ENCODE measurements around the gene LZTFL1.

The LZTFL1 gene

GRCh38 chr3:45789235-45789812 lies 52.6 kb downstream of the LZTFL1 start:
- no peak for DNase-seq
- H3K9me3 ChIP-seq, result peaks cover 0 to 18% (median 6%) of the 10 kb centered on the region in 3 donors
- H3K4me3 ChIP-seq, result no peak overlapping the region
- no peak overlapping the region for H3K27ac ChIP-seq
- no peaks in the 10 kb centered on the region for H3K4me1 ChIP-seq
- H3K27me3 ChIP-seq, result peaks cover 0 to 14% of the 10 kb centered on the region in 2 donors
- intact Hi-C loops (cut with DNase I; ENCODE audit: low total_unique reads), result no loop called here
- H3K36me3 ChIP-seq, result no peaks in the 10 kb centered on the region
- no peak for TF ChIP-seq CTCF (IDR thresholded peaks at IDR 0.05)

- peaks cover 0 to 4% of the 10 kb centered on the region in 2 donors for H3K27me3 ChIP-seq
- TF ChIP-seq CTCF (IDR thresholded peaks at IDR 0.05), result no peak
- peaks cover 0 to 18% (median 6%) of the 10 kb centered on the region in 3 donors for H3K9me3 ChIP-seq
- no peak overlapping the region for H3K4me3 ChIP-seq
- intact Hi-C loops (cut with DNase I; ENCODE audit: low total_unique reads), result no loop called here
- no peak overlapping the region for H3K27ac ChIP-seq
- no peak for DNase-seq
- H3K4me1 ChIP-seq, result no peaks in the 10 kb centered on the region
- H3K36me3 ChIP-seq, result no peaks in the 10 kb centered on the region
Measured at GRCh38 chr3:45787551-45787950, 54.4 kb downstream of the LZTFL1 start.

- no peaks in the 10 kb centered on the region for H3K27me3 ChIP-seq
- H3K4me1 ChIP-seq, result no peaks in the 10 kb centered on the region
- no peak overlapping the region for H3K4me3 ChIP-seq
- H3K9me3 ChIP-seq, result peaks cover 0 to 18% (median 6%) of the 10 kb centered on the region in 3 donors
- intact Hi-C loops (cut with DNase I; ENCODE audit: low total_unique reads), result no loop called here
- DNase-seq, result no peak
- H3K36me3 ChIP-seq, result no peaks in the 10 kb centered on the region
- no peak for TF ChIP-seq CTCF (IDR thresholded peaks at IDR 0.05)
- H3K27ac ChIP-seq, result no peak overlapping the region
Measured at GRCh38 chr3:45786801-45787495, 55.0 kb downstream of the LZTFL1 start.

- Histone ChIP-seq H3K4me1 (no peaks in the 10 kb centered on the region), H3K9me3 (peaks cover 0 to 18% (median 6%) of the 10 kb centered on the region in 3 donors), H3K27ac (no peak overlapping the region), H3K36me3 (no peaks in the 10 kb centered on the region), H3K4me3 (no peak overlapping the region), H3K27me3 (no peaks in the 10 kb centered on the region)
- DNase-seq, result no peak
- intact Hi-C loops (cut with DNase I; ENCODE audit: low total_unique reads), result no loop called here
- no peak for TF ChIP-seq CTCF (IDR thresholded peaks at IDR 0.05)
Measured at GRCh38 chr3:45785605-45786150, 56.2 kb downstream of the LZTFL1 start.

- no peak for TF ChIP-seq CTCF (IDR thresholded peaks at IDR 0.05)
- H3K4me1 ChIP-seq, result no peaks in the 10 kb centered on the region
- no peak overlapping the region for H3K27ac ChIP-seq
- peaks cover 0 to 7% (median 6%) of the 10 kb centered on the region in 3 donors for H3K9me3 ChIP-seq
- DNase-seq, result no peak
- intact Hi-C loops (cut with DNase I; ENCODE audit: low total_unique reads), result no loop called here
- H3K36me3 ChIP-seq, result no peaks in the 10 kb centered on the region
- no peak overlapping the region for H3K4me3 ChIP-seq
- no peaks in the 10 kb centered on the region for H3K27me3 ChIP-seq
Measured at GRCh38 chr3:45783667-45784066, 58.3 kb downstream of the LZTFL1 start.
